Mammary epithelial cell (primary cell): ENCODE measurements around the gene SOCS3.

Experiments used
- CTCF ChIP-seq, 2 donors: IDR thresholded peaks in 1 of 2; conservative IDR thresholded peaks in 1 of 2; 2 replicates each; pipeline ENCODE4 v1.5.1; 2011 to 2012; ENCODE audit warnings: inconsistent platforms in 2 of 2, low read length in 2 of 2, mild to moderate bottlenecking in 2 of 2, control low read depth in 1 of 2, low read depth in 1 of 2; ENCODE audit not compliant: insufficient read depth in 1 of 2; ENCODE audit errors: extremely low read depth in 1 of 2
- EZH2 ChIP-seq: IDR thresholded peaks from 2 replicates; pipeline ENCODE4 v1.6.1; 2012; ENCODE audit warnings: low read length, inconsistent platforms, borderline replicate concordance

GRCh38 chr17:78394209-78394608, 34.3 kb upstream of the SOCS3 start:
- TF ChIP-seq CTCF (conservative IDR thresholded peaks at IDR 0.05 in 1 of 2, IDR thresholded peaks at IDR 0.05 in 1 of 2; ENCODE audit: extremely low read depth in 1 of 2, insufficient read depth in 1 of 2, low read depth in 1 of 2, low read length in 2 of 2) (no peak), EZH2 (no peak)
